HEK293 (cell line): ENCODE measurements around the gene FREM1.

Source experiments
- CTCF ChIA-PET: fragments of 350-600 bp; formaldehyde crosslinking; extraction: SDS; loops from one replicate; lab custom pipeline; 2021; ENCODE audit warnings: antibody characterized with exemption; lab: Yijun Ruan, JAX
- POLR2A ChIA-PET: fragments of 300-600 bp; formaldehyde crosslinking; extraction: SDS; loops from one replicate; lab custom pipeline; 2020; ENCODE audit warnings: antibody characterized with exemption, inconsistent platforms; lab: Yijun Ruan, JAX
- H3K27ac ChIP-seq: fragments of 200-500 bp; sonication (Bioruptor generic); 2 replicates; pipeline ENCODE4 v1.5.1; 2014; ENCODE audit warnings: low read depth, low read length, control low read depth, inconsistent platforms; ENCODE audit errors: extremely low read depth
- H3K36me3 ChIP-seq, 2 experiments: fragments of 200-500 bp in 1 of 2; sonication (Bioruptor generic) in 1 of 2; 1 replicate in 1 of 2; 2 replicates in 1 of 2; pipeline ENCODE4 v1.5.1; 2014 to 2017; ENCODE audit warnings: inconsistent platforms in 2 of 2, low read length in 2 of 2; ENCODE audit not compliant: control insufficient read depth in 2 of 2, insufficient read depth in 1 of 2
- H3K4me1 ChIP-seq: fragments of 200-500 bp; sonication (Bioruptor generic); 2 replicates; pipeline ENCODE4 v1.5.1; 2014; ENCODE audit warnings: mild to moderate bottlenecking, low read length, inconsistent platforms; ENCODE audit not compliant: control insufficient read depth, insufficient read depth
- H3K4me3 ChIP-seq: 2 replicates; pipeline ENCODE4 v1.5.1; 2011; ENCODE audit warnings: low read depth, mild to moderate bottlenecking, control low read depth, low read length, moderate library complexity
- H3K9me3 ChIP-seq: fragments of 200-500 bp; sonication (Bioruptor generic); 2 replicates; pipeline ENCODE4 v1.5.1; 2014; ENCODE audit warnings: low read depth, low read length, inconsistent platforms; ENCODE audit not compliant: control insufficient read depth, insufficient read depth
- IKZF3 ChIP-seq: fragments of 450-650 bp; IDR thresholded peaks from 2 replicates; pipeline ENCODE4 v1.5.0; 2018; ENCODE audit warnings: missing biosample characterization, mild to moderate bottlenecking, missing genetic modification characterization, moderate library complexity
- PRDM1 ChIP-seq: fragments of 450-650 bp; formaldehyde crosslinking; IDR thresholded peaks from 2 replicates; pipeline ENCODE4; 2016; ENCODE audit warnings: missing biosample characterization, missing genetic modification characterization
- SCRT1 ChIP-seq: fragments of 450-650 bp; formaldehyde crosslinking; IDR thresholded peaks from 2 replicates; pipeline ENCODE4 v1.5.1; 2016; ENCODE audit warnings: missing biosample characterization, missing genetic modification characterization, borderline replicate concordance
- SCRT2 ChIP-seq: fragments of 450-650 bp; formaldehyde crosslinking; IDR thresholded peaks from 2 replicates; pipeline ENCODE4 v1.5.1; 2016; ENCODE audit warnings: missing biosample characterization, missing genetic modification characterization
- ZNF10 ChIP-seq: fragments of 450-650 bp; formaldehyde crosslinking; IDR thresholded peaks from 2 replicates; pipeline ENCODE4 v1.5.1; 2017; ENCODE audit warnings: missing biosample characterization, missing genetic modification characterization
- ZNF19 ChIP-seq: fragments of 450-650 bp; formaldehyde crosslinking; IDR thresholded peaks from 2 replicates; pipeline ENCODE4; 2016; ENCODE audit warnings: missing biosample characterization, missing genetic modification characterization, low read depth
- ZNF341 ChIP-seq: fragments of 450-650 bp; formaldehyde crosslinking; IDR thresholded peaks from 2 replicates; pipeline ENCODE4; 2016; ENCODE audit warnings: low read depth, missing biosample characterization, missing genetic modification characterization
- TF ChIP-seq, protein P1 (sequence below): fragments of 450-650 bp; formaldehyde crosslinking; IDR thresholded peaks from 2 replicates; pipeline ENCODE4 v1.5.1; 2017; ENCODE audit warnings: missing biosample characterization, missing genetic modification characterization
- TF ChIP-seq, protein P2 (sequence below): fragments of 450-650 bp; formaldehyde crosslinking; IDR thresholded peaks from 2 replicates; pipeline ENCODE4 v1.5.1; 2016; ENCODE audit warnings: missing biosample characterization, missing genetic modification characterization
- TF ChIP-seq, protein P3 (sequence below): fragments of 450-650 bp; IDR thresholded peaks from 2 replicates; pipeline ENCODE4 v1.5.1; 2018; ENCODE audit warnings: missing biosample characterization, missing genetic modification characterization
- TF ChIP-seq, protein P4 (sequence below): fragments of 450-650 bp; formaldehyde crosslinking; IDR thresholded peaks from 2 replicates; pipeline ENCODE4 v1.5.1; 2016; ENCODE audit warnings: missing biosample characterization, missing genetic modification characterization
- TF ChIP-seq, protein P5 (sequence below): fragments of 450-650 bp; formaldehyde crosslinking; IDR thresholded peaks from 2 replicates; pipeline ENCODE4 v1.5.0; 2017; ENCODE audit warnings: missing biosample characterization, missing genetic modification characterization, borderline replicate concordance
- TF ChIP-seq, protein P6 (sequence below): fragments of 450-650 bp; formaldehyde crosslinking; IDR thresholded peaks from 2 replicates; pipeline ENCODE4 v1.5.1; 2016; ENCODE audit warnings: missing biosample characterization, missing genetic modification characterization
- TF ChIP-seq, protein P7 (sequence below): fragments of 450-650 bp; formaldehyde crosslinking; IDR thresholded peaks from 2 replicates; pipeline ENCODE4 v1.5.1; 2017; ENCODE audit warnings: missing biosample characterization, missing genetic modification characterization
- TF ChIP-seq, protein P8 (sequence below): fragments of 450-650 bp; formaldehyde crosslinking; IDR thresholded peaks from 2 replicates; pipeline ENCODE4 v1.5.1; 2016; ENCODE audit warnings: missing biosample characterization, missing genetic modification characterization

FREM1 gene

DNA sequence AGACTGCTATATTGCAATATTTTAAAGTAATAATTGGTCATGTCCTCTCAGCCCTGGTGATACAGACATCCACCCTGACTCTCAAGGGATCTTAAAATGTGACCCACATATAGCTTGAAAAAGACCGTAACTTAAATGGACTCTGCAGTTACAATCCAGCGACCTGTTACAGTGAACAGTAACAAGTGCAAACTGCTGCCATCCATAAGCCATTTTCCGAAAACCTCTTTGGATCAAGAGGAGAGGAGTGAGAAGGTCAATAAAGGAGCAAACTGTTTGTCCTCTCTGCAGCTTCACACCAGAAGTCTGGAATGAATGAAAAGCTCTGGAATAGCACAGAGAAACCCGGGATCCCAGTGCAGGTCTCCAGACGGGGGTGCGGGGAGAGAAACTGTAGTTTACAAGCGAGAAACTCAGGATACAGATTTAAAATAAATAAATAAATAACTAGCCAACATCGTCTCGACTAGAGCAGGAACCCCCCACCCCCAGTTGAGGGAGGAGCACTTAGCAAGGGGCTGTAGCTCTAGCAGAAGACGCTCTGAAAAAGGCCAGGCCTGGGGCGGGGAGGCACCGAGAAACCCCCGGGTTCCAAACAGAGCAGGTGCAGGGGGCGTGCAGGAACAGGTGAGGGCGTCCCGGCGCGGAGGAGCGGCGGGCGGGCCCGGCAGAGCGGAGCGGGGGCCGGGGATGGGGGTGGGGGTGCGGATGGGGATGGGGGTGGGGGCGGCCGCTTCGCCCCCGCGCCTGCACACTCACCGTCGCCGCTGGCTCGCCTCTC, 217.6 kb downstream of the FREM1 start:
- TF ChIP-seq SCRT1 (tag by site-specific recombination): peak; percentile 73
- TF ChIP-seq, protein P1, sequence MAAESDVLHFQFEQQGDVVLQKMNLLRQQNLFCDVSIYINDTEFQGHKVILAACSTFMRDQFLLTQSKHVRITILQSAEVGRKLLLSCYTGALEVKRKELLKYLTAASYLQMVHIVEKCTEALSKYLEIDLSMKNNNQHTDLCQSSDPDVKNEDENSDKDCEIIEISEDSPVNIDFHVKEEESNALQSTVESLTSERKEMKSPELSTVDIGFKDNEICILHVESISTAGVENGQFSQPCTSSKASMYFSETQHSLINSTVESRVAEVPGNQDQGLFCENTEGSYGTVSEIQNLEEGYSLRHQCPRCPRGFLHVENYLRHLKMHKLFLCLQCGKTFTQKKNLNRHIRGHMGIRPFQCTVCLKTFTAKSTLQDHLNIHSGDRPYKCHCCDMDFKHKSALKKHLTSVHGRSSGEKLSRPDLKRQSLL (tag by site-specific recombination): no peak
- TF ChIP-seq ZNF10: peak; percentile 35; the same call in 1 of the 2 replicates
- TF ChIP-seq, protein P2, sequence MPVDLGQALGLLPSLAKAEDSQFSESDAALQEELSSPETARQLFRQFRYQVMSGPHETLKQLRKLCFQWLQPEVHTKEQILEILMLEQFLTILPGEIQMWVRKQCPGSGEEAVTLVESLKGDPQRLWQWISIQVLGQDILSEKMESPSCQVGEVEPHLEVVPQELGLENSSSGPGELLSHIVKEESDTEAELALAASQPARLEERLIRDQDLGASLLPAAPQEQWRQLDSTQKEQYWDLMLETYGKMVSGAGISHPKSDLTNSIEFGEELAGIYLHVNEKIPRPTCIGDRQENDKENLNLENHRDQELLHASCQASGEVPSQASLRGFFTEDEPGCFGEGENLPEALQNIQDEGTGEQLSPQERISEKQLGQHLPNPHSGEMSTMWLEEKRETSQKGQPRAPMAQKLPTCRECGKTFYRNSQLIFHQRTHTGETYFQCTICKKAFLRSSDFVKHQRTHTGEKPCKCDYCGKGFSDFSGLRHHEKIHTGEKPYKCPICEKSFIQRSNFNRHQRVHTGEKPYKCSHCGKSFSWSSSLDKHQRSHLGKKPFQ (tag by site-specific recombination): peak; percentile 37; the same call in 1 of the 2 replicates
- no peak for TF ChIP-seq ZNF19 (tag by site-specific recombination)
- peak; percentile 96 for TF ChIP-seq SCRT2 (tag by site-specific recombination)
- peak; percentile 32; the same call in 1 of the 2 replicates for TF ChIP-seq ZNF341 (tag by site-specific recombination)
- TF ChIP-seq, protein P3, sequence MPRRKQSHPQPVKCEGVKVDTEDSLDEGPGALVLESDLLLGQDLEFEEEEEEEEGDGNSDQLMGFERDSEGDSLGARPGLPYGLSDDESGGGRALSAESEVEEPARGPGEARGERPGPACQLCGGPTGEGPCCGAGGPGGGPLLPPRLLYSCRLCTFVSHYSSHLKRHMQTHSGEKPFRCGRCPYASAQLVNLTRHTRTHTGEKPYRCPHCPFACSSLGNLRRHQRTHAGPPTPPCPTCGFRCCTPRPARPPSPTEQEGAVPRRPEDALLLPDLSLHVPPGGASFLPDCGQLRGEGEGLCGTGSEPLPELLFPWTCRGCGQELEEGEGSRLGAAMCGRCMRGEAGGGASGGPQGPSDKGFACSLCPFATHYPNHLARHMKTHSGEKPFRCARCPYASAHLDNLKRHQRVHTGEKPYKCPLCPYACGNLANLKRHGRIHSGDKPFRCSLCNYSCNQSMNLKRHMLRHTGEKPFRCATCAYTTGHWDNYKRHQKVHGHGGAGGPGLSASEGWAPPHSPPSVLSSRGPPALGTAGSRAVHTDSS (tag by site-specific recombination): no peak
- TF ChIP-seq, protein P4, sequence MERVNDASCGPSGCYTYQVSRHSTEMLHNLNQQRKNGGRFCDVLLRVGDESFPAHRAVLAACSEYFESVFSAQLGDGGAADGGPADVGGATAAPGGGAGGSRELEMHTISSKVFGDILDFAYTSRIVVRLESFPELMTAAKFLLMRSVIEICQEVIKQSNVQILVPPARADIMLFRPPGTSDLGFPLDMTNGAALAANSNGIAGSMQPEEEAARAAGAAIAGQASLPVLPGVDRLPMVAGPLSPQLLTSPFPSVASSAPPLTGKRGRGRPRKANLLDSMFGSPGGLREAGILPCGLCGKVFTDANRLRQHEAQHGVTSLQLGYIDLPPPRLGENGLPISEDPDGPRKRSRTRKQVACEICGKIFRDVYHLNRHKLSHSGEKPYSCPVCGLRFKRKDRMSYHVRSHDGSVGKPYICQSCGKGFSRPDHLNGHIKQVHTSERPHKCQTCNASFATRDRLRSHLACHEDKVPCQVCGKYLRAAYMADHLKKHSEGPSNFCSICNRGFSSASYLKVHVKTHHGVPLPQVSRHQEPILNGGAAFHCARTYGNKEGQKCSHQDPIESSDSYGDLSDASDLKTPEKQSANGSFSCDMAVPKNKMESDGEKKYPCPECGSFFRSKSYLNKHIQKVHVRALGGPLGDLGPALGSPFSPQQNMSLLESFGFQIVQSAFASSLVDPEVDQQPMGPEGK (tag by site-specific recombination): 0 out of 2 replicates have a peak, but pooled peaks have one; percentile 8
- TF ChIP-seq, all 188 proteins: peak for 6
- Histone ChIP-seq H3K4me3 (peak overlapping the region; percentile 93), H3K9me3 (no peaks in the 10 kb centered on the region), H3K36me3 (peaks cover 0 to 16% of the 10 kb centered on the region in 2 experiments; a peak in 1 of 3 replicates), H3K27ac (peak overlapping the region; percentile 89), H3K4me1 (peaks cover 7% of the 10 kb centered on the region; the same call in 1 of the 2 replicates)
- CTCF ChIA-PET: interaction anchor here (0.5 to 1.2 kb wide), 6 partner anchors 31 to 428 kb away, joined by 3 to 6 read pairs (median 3); no protein-coding TSS in a partner anchor
- POLR2A ChIA-PET: interaction anchor here (0.5 to 1.3 kb wide), 4 partner anchors 30 to 114 kb away, joined by 3 to 6 read pairs (median 4); partner anchors contain the start of gene CER1

DNA sequence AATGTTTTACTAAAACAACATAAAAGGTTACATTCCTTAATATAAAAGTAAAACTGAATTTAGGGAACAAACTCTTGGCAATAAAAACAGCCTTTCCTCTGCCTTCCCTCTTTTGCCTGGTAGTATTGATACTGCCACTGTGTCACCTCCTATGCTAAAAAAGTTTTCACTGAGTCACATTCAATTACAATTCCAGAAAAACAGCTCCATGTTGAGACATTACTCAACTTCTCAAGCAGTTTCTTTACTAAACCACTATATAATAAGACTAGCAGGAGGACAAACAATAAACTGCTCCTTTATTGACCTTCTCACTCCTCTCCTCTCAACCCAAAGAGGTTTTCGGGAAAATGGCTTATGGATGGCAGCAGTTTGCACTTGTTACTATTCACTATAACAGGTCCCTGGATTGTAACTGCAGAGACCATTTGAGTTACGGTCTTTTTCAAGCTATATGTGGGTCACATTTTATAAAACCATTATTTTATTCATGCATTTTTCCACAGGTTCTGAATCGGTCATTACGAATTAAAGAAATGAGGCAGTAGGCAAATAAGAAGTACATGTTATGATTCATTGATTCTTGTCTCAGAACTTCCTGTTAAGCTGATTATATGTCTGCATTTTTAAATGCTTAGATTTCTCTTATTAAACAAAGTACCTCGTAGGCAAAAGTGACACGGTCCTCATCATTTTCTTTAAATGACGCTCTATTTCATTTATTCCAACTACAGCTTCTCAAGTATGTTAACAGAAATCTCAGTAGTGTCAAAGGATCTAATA, 219.1 kb downstream of the FREM1 start:
- Histone ChIP-seq H3K4me1 (peaks cover 7% of the 10 kb centered on the region; the same call in 1 of the 2 replicates), H3K27ac (no peak overlapping the region), H3K9me3 (no peaks in the 10 kb centered on the region), H3K36me3 (peaks cover 0 to 20% of the 10 kb centered on the region in 2 experiments; a peak in 1 of 3 replicates), H3K4me3 (no peak overlapping the region)
- CTCF ChIA-PET: interaction anchor here (0.6 to 1.7 kb wide), 7 partner anchors 38 to 1658 kb away, joined by 3 to 8 read pairs (median 3); no protein-coding TSS in a partner anchor
- POLR2A ChIA-PET: no interaction called here
- TF ChIP-seq PRDM1 (tag by site-specific recombination) (peak; percentile 52; the same call in 1 of the 2 replicates), IKZF3 (no peak), SCRT2 (tag by site-specific recombination) (0 out of 2 replicates have a peak, but pooled peaks have one; percentile 33)
- TF ChIP-seq, protein P5, sequence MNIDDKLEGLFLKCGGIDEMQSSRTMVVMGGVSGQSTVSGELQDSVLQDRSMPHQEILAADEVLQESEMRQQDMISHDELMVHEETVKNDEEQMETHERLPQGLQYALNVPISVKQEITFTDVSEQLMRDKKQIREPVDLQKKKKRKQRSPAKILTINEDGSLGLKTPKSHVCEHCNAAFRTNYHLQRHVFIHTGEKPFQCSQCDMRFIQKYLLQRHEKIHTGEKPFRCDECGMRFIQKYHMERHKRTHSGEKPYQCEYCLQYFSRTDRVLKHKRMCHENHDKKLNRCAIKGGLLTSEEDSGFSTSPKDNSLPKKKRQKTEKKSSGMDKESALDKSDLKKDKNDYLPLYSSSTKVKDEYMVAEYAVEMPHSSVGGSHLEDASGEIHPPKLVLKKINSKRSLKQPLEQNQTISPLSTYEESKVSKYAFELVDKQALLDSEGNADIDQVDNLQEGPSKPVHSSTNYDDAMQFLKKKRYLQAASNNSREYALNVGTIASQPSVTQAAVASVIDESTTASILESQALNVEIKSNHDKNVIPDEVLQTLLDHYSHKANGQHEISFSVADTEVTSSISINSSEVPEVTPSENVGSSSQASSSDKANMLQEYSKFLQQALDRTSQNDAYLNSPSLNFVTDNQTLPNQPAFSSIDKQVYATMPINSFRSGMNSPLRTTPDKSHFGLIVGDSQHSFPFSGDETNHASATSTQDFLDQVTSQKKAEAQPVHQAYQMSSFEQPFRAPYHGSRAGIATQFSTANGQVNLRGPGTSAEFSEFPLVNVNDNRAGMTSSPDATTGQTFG: no peak
- TF ChIP-seq, protein P6, sequence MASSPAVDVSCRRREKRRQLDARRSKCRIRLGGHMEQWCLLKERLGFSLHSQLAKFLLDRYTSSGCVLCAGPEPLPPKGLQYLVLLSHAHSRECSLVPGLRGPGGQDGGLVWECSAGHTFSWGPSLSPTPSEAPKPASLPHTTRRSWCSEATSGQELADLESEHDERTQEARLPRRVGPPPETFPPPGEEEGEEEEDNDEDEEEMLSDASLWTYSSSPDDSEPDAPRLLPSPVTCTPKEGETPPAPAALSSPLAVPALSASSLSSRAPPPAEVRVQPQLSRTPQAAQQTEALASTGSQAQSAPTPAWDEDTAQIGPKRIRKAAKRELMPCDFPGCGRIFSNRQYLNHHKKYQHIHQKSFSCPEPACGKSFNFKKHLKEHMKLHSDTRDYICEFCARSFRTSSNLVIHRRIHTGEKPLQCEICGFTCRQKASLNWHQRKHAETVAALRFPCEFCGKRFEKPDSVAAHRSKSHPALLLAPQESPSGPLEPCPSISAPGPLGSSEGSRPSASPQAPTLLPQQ: no peak
- TF ChIP-seq, protein P7, sequence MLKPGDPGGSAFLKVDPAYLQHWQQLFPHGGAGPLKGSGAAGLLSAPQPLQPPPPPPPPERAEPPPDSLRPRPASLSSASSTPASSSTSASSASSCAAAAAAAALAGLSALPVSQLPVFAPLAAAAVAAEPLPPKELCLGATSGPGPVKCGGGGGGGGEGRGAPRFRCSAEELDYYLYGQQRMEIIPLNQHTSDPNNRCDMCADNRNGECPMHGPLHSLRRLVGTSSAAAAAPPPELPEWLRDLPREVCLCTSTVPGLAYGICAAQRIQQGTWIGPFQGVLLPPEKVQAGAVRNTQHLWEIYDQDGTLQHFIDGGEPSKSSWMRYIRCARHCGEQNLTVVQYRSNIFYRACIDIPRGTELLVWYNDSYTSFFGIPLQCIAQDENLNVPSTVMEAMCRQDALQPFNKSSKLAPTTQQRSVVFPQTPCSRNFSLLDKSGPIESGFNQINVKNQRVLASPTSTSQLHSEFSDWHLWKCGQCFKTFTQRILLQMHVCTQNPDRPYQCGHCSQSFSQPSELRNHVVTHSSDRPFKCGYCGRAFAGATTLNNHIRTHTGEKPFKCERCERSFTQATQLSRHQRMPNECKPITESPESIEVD (tag by site-specific recombination): peak; percentile 85
- TF ChIP-seq, protein P8, sequence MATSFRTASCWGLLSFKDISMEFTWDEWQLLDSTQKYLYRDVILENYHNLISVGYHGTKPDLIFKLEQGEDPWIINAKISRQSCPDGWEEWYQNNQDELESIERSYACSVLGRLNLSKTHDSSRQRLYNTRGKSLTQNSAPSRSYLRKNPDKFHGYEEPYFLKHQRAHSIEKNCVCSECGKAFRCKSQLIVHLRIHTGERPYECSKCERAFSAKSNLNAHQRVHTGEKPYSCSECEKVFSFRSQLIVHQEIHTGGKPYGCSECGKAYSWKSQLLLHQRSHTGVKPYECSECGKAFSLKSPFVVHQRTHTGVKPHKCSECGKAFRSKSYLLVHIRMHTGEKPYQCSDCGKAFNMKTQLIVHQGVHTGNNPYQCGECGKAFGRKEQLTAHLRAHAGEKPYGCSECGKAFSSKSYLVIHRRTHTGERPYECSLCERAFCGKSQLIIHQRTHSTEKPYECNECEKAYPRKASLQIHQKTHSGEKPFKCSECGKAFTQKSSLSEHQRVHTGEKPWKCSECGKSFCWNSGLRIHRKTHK (tag by site-specific recombination): no peak
